HG03565 (cell line): ENCODE data around the gene KRTAP2-1.
"Not testable (repeated sequence)": the region's sequence is repeated elsewhere in the genome, so short reads cannot be mapped to it uniquely, and the experiment has no call there.

Experiments used
- ATAC-seq: cut with Tn5 transposase; IDR thresholded peaks from one replicate; pipeline ENCODE4 v1.9.1; 2021; ENCODE audit warnings: mild to moderate bottlenecking, moderate library complexity; ENCODE audit not compliant: unreplicated experiment

The KRTAP2-1 gene

GRCh38 chr17:41058741-41059140 is 11.6 kb upstream of the KRTAP2-1 start:
- no peak for ATAC-seq

- no peak for ATAC-seq
These were observed 10.4 kb upstream of the KRTAP2-1 start for GRCh38 chr17:41057547-41057946.

- not testable (repeated sequence) for ATAC-seq
These were observed 8.0 kb upstream of the KRTAP2-1 start, which contains the start of gene KRTAP2-2 for GRCh38 chr17:41055130-41055529. TSS of gene KRTAP2-2 (minus strand) at chr17:41055230. CDS start at chr17:41055211, 19 bp downstream.

GRCh38 chr17:41054556-41054955 is 7.4 kb upstream of the KRTAP2-1 start:
- ATAC-seq: not testable (repeated sequence)

- no peak for ATAC-seq
These were observed 6.9 kb upstream of the KRTAP2-1 start for GRCh38 chr17:41054025-41054424.

- ATAC-seq: no peak
These were observed 5.5 kb upstream of the KRTAP2-1 start for GRCh38 chr17:41052566-41052965.

- ATAC-seq: no peak
These were observed 2.0 kb upstream of the KRTAP2-1 start for GRCh38 chr17:41049110-41049509.

- ATAC-seq: no peak
These were observed 1.3 kb upstream of the KRTAP2-1 start for GRCh38 chr17:41048441-41048840.

GRCh38 chr17:41042953-41043352 is 4.2 kb downstream of the KRTAP2-1 start:
- no peak for ATAC-seq

- not testable (repeated sequence) for ATAC-seq
These were observed 6.1 kb downstream of the KRTAP2-1 start, which contains the start of gene KRTAP1-1 for GRCh38 chr17:41040783-41041571. TSS of gene KRTAP1-1 (minus strand) at chr17:41041450. CDS start at chr17:41041397, 53 bp downstream.

- no peak for ATAC-seq
These were observed 9.2 kb downstream of the KRTAP2-1 start for GRCh38 chr17:41037853-41038350.

GRCh38 chr17:41034346-41034935 is 12.7 kb downstream of the KRTAP2-1 start, which contains the start of gene KRTAP1-3:
TSS of gene KRTAP1-3 (minus strand) at chr17:41034874. CDS start at chr17:41034821, 53 bp downstream.
- ATAC-seq: not testable (repeated sequence)

- ATAC-seq: no peak
These were observed 17.4 kb downstream of the KRTAP2-1 start, which contains the start of gene KRTAP1-4 for GRCh38 chr17:41029633-41030245. TSS of gene KRTAP1-4 (minus strand) at chr17:41030195. CDS start at chr17:41030078, 117 bp downstream.

- ATAC-seq: no peak
These were observed 20.2 kb downstream of the KRTAP2-1 start, which contains the start of gene KRTAP1-5 for GRCh38 chr17:41026715-41027471. TSS of gene KRTAP1-5 (minus strand) at chr17:41027208. CDS start at chr17:41027155, 53 bp downstream.

GRCh38 chr17:41024697-41025096 is 22.4 kb downstream of the KRTAP2-1 start:
- no peak for ATAC-seq

- no peak for ATAC-seq
These were observed 26.8 kb downstream of the KRTAP2-1 start for GRCh38 chr17:41020336-41020735.

GRCh38 chr17:41019415-41019814 is 27.7 kb downstream of the KRTAP2-1 start:
- ATAC-seq: no peak

GRCh38 chr17:41018541-41018940 is 28.6 kb downstream of the KRTAP2-1 start:
- ATAC-seq: no peak

- ATAC-seq: no peak
These were observed 30.4 kb downstream of the KRTAP2-1 start for GRCh38 chr17:41016578-41017215.

GRCh38 chr17:41015454-41015853 is 31.7 kb downstream of the KRTAP2-1 start:
- no peak for ATAC-seq
